Endodermal cell (in vitro differentiated cells): ENCODE results near the gene GPA33. TPM values are rescaled to one million over a fixed set of nuclear protein-coding genes. Genes with fewer than 3 reads are reported as not detected.

ENCODE experiments used
- DNase-seq: peaks from one replicate; pipeline ENCODE4 v3.0.0-alpha.2; 2017
- H3K27ac ChIP-seq: 2 replicates; pipeline ENCODE4 v1.5.1; 2013; ENCODE audit warnings: mild to moderate bottlenecking, low read depth, low read length, moderate library complexity
- H3K27me3 ChIP-seq: 2 replicates; pipeline ENCODE4 v1.6.1; 2013; ENCODE audit warnings: mild to moderate bottlenecking, low read length, moderate library complexity; ENCODE audit not compliant: insufficient read depth, control insufficient read depth, poor library complexity, severe bottlenecking
- H3K36me3 ChIP-seq: 2 replicates; pipeline ENCODE4 v1.7.0; 2013; ENCODE audit warnings: mild to moderate bottlenecking, low read length, moderate library complexity; ENCODE audit not compliant: control insufficient read depth, insufficient read depth
- H3K4me1 ChIP-seq: one replicate; pipeline ENCODE4 v1.7.0; 2013; ENCODE audit warnings: low read length; ENCODE audit not compliant: control insufficient read depth, insufficient read depth
- H3K4me3 ChIP-seq: 2 replicates; pipeline ENCODE4 v1.5.1; 2013; ENCODE audit warnings: mild to moderate bottlenecking, low read length, moderate library complexity
- H3K9ac ChIP-seq: 2 replicates; pipeline ENCODE4 v1.6.1; 2013; ENCODE audit warnings: mild to moderate bottlenecking, low read length, moderate library complexity; ENCODE audit not compliant: poor library complexity, severe bottlenecking; ENCODE audit errors: extremely low read depth
- H3K9me3 ChIP-seq: 2 replicates; pipeline ENCODE4 v1.6.1; 2013; ENCODE audit warnings: mild to moderate bottlenecking, low read length, moderate library complexity; ENCODE audit not compliant: control insufficient read depth
- H3K27ac Mint-ChIP-seq: 2 replicates; pipeline ENCODE4 v1.8.0; 2020; ENCODE audit warnings: mixed read lengths
- H3K27me3 Mint-ChIP-seq: 2 replicates; pipeline ENCODE4 v1.8.0; 2021; ENCODE audit warnings: mild to moderate bottlenecking, mixed read lengths; ENCODE audit not compliant: insufficient read depth
- H3K36me3 Mint-ChIP-seq: 2 replicates; pipeline ENCODE4 v1.8.0; 2020; ENCODE audit warnings: low read depth, mixed read lengths
- H3K4me1 Mint-ChIP-seq: 2 replicates; pipeline ENCODE4 v1.8.0; 2020; ENCODE audit warnings: mixed read lengths
- H3K4me3 Mint-ChIP-seq: 2 replicates; pipeline ENCODE4 v1.8.0; 2020; ENCODE audit warnings: mild to moderate bottlenecking, moderate library complexity, mixed read lengths
- H3K9me3 Mint-ChIP-seq: 2 replicates; pipeline ENCODE4 v1.8.0; 2020; ENCODE audit warnings: mild to moderate bottlenecking, mixed read lengths
- CTCF ChIP-seq: fragments of 200-600 bp; sonication (generic); conservative IDR thresholded peaks from 2 replicates; pipeline ENCODE4 v1.5.0; 2021; ENCODE audit warnings: antibody characterized with exemption, mild to moderate bottlenecking
- WGBS, 2 experiments: methylation state at CpG; one replicate each; pipeline versions ENCODE4 v1.1.5 to v1.1.7; 2013; ENCODE audit warnings: missing lambda C conversion rate in 2 of 2, mixed read lengths in 1 of 2; ENCODE audit not compliant: insufficient coverage in 1 of 2, insufficient read length in 1 of 2; 5-methylcytosine and 5-hydroxymethylcytosine counted together
- total RNA-seq, 2 donors: library from RNA; stranded (reverse); fragmentation: NEBNext Ultra II Directional in 1 of 2; extraction: Animal tissue kit (Norgen Biotek cat#: 25700) in 1 of 2; gene quantifications; 2 replicates in 1 of 2; 3 replicates in 1 of 2; pipeline ENCODE4 v1.2.1, GENCODE V29; 2021

GPA33 gene
- total RNA-seq, 2 donors from 2014 or later, result 0.37 to 1.5 TPM

- DNase-seq, result peak; percentile 70
- TF ChIP-seq CTCF, result no peak
- no peaks in the 10 kb centered on the region for H3K36me3 Mint-ChIP-seq
Observed at GRCh38 chr1:167086033-167086432, 4.1 kb downstream of the GPA33 start.

GRCh38 chr1:167084757-167085156 is 5.4 kb downstream of the GPA33 start:
- Mint-ChIP-seq H3K4me3 (no peak overlapping the region), H3K9me3 (no peaks in the 10 kb centered on the region), H3K27me3 (peaks cover 8% of the 10 kb centered on the region)

More at GRCh38 chr1:167086033-167086432, 4.1 kb downstream of the GPA33 start:
- Mint-ChIP-seq H3K27me3 (no peaks in the 10 kb centered on the region), H3K4me1 (peaks cover 2% of the 10 kb centered on the region), H3K9me3 (no peaks in the 10 kb centered on the region), H3K4me3 (no peak overlapping the region), H3K27ac (no peak overlapping the region)
- Histone ChIP-seq H3K27me3 (no peaks in the 10 kb centered on the region), H3K4me1 (no peaks in the 10 kb centered on the region), H3K4me3 (no peak overlapping the region), H3K27ac (no peak overlapping the region), H3K36me3 (no peaks in the 10 kb centered on the region), H3K9ac (no peak overlapping the region), H3K9me3 (peaks cover 12% of the 10 kb centered on the region)
- 89 to 91% methylated on average over 3 to 7 of the region's 7 CpGs for WGBS, 2 experiments

GRCh38 chr1:167083871-167084270 is 6.3 kb downstream of the GPA33 start:
- H3K27me3 Mint-ChIP-seq, result peaks cover 11% of the 10 kb centered on the region
- H3K27ac Mint-ChIP-seq, result no peak overlapping the region
- no peak for TF ChIP-seq CTCF
- Histone ChIP-seq H3K4me1 (no peaks in the 10 kb centered on the region), H3K9ac (no peak overlapping the region), H3K36me3 (no peaks in the 10 kb centered on the region), H3K9me3 (peaks cover 12% of the 10 kb centered on the region), H3K27ac (no peak overlapping the region), H3K27me3 (no peaks in the 10 kb centered on the region), H3K4me3 (no peak overlapping the region)
- WGBS, 2 experiments, result 80 to 99% methylated on average over 1 to 3 of the region's 3 CpGs
- H3K9me3 Mint-ChIP-seq, result no peaks in the 10 kb centered on the region
- H3K4me1 Mint-ChIP-seq, result peaks cover 2% of the 10 kb centered on the region
- DNase-seq, result peak; percentile 12
- no peaks in the 10 kb centered on the region for H3K36me3 Mint-ChIP-seq
- H3K4me3 Mint-ChIP-seq, result no peak overlapping the region

More at GRCh38 chr1:167084757-167085156, 5.4 kb downstream of the GPA33 start:
- H3K27ac ChIP-seq, result no peak overlapping the region
- H3K36me3 ChIP-seq, result no peaks in the 10 kb centered on the region
- no peak overlapping the region for H3K4me3 ChIP-seq
- H3K4me1 Mint-ChIP-seq, result peaks cover 2% of the 10 kb centered on the region
- no peak overlapping the region for H3K9ac ChIP-seq
- H3K9me3 ChIP-seq, result peaks cover 12% of the 10 kb centered on the region
- no peak overlapping the region for H3K27ac Mint-ChIP-seq
- H3K4me1 ChIP-seq, result no peaks in the 10 kb centered on the region
- H3K27me3 ChIP-seq, result no peaks in the 10 kb centered on the region
- no peak for DNase-seq
- TF ChIP-seq CTCF, result no peak
- no peaks in the 10 kb centered on the region for H3K36me3 Mint-ChIP-seq
